Left lung (tissue), 10 donors: ENCODE measurements around the gene WFDC2. TPM values are rescaled to one million over a fixed set of nuclear protein-coding genes. Genes with fewer than 3 reads are reported as not detected.

Experiments
- ATAC-seq: fragments of 200-7000 bp; cut with Tn5 transposase; one replicate; pipeline ENCODE4 v1.9.1; 2020; ENCODE audit warnings: moderate library complexity
- DNase-seq, 4 donors: peaks; one replicate each; pipeline ENCODE4 v3.0.0-alpha.2; 2013 to 2020
- H3K27ac ChIP-seq, 2 donors: fragments of 200-600 bp; sonication (generic) in 1 of 2; one replicate each; pipeline versions ENCODE4 v1.5.0 to v1.8.0; 2020 to 2021
- H3K27me3 ChIP-seq, 2 donors: fragments of 200-600 bp; sonication (generic) in 1 of 2; one replicate each; pipeline versions ENCODE4 v1.5.0 to v1.8.0; 2020 to 2021
- H3K36me3 ChIP-seq, 2 donors: fragments of 200-600 bp; sonication (generic) in 1 of 2; one replicate each; pipeline versions ENCODE4 v1.5.0 to v1.8.0; 2020 to 2021
- H3K4me1 ChIP-seq, 2 donors: fragments of 200-600 bp; one replicate each; pipeline ENCODE4 v1.8.0; 2021
- H3K4me3 ChIP-seq, 2 donors: fragments of 200-600 bp; sonication (generic) in 1 of 2; one replicate each; pipeline versions ENCODE4 v1.5.0 to v1.8.0; 2020 to 2021; ENCODE audit warnings: mild to moderate bottlenecking in 1 of 2
- H3K9me3 ChIP-seq, 2 donors: fragments of 200-600 bp; sonication (generic) in 1 of 2; one replicate each; pipeline versions ENCODE4 v1.5.0 to v1.8.0; 2020 to 2021
- CTCF ChIP-seq, 2 donors: fragments of 200-600 bp; sonication (generic) in 1 of 2; IDR thresholded peaks; one replicate each; pipeline versions ENCODE4 v1.5.0 to v1.8.0; 2021; ENCODE audit warnings: antibody characterized with exemption in 2 of 2
- intact Hi-C, 2 donors: fragments of 100-400 bp; cut with DNase I; formaldehyde crosslinking; loops; one replicate each; pipeline versions ENCODE4 v1.11.2 to v1.14.2; 2022
- microRNA-seq, 2 donors: library from miRNA; unstranded; fragments of <30 nt; microRNA quantifications; one replicate each; pipeline ENCODE4, GENCODE V29; 2019
- polyA plus RNA-seq, 6 donors: library from polyadenylated mRNA; unstranded; fragments of 120-200 nt; gene quantifications; one replicate each; pipeline ENCODE4 v1.2.1, GENCODE V29; 2013; ENCODE audit not compliant: insufficient read length in 6 of 6
- total RNA-seq, 2 donors: library from RNA; stranded (reverse); fragmentation: NEBNext Ultra II Directional; extraction: Animal tissue kit (Norgen Biotek cat#: 25700); gene quantifications; one replicate each; pipeline ENCODE4 v1.2.1, GENCODE V29; 2021
- donor health status: DM: no; HTN: yes; CAD: no.
- donor health status: DM: no; HTN: no; CAD: no.

The WFDC2 gene
- total and polyA plus RNA-seq, 8 donors, result 28.7 to 258 (median 37.2) TPM

- Histone ChIP-seq H3K4me3 (no peak within 1 kb of the TSS), H3K4me1 (no peaks in the 10 kb centered on the region), H3K36me3 (no peaks in the 10 kb centered on the region), H3K27ac (no peak within 1 kb of the TSS), H3K27me3 (no peaks in the 10 kb centered on the region), H3K9me3 (no peaks in the 10 kb centered on the region)
- peak; percentile 8 for ATAC-seq
- TF ChIP-seq CTCF (IDR thresholded peaks at IDR 0.05), result no peak
- intact Hi-C loops, result no loop called here
- no peak for DNase-seq
These were observed 45.8 kb downstream of the WFDC2 start, which contains the start of gene SPINT3 for GRCh38 chr20:45515147-45515913. TSS of gene SPINT3 (minus strand) at chr20:45515622. CDS start at chr20:45515608, 14 bp downstream.

- peaks cover 0 to 9% of the 10 kb centered on the region in 2 donors for H3K27me3 ChIP-seq
- no peak for TF ChIP-seq CTCF (IDR thresholded peaks at IDR 0.05)
- H3K36me3 ChIP-seq, result no peaks in the 10 kb centered on the region
- H3K4me3 ChIP-seq, result no peak overlapping the region
- H3K4me1 ChIP-seq, result no peaks in the 10 kb centered on the region
- H3K27ac ChIP-seq, result no peak overlapping the region
- intact Hi-C loops, result no loop called here
- H3K9me3 ChIP-seq, result no peaks in the 10 kb centered on the region
- DNase-seq (peak in 1 of 4 donors; percentile 43), ATAC-seq (peak; percentile 97)
These were observed 48.7 kb downstream of the WFDC2 start for GRCh38 chr20:45518282-45518681.

- Histone ChIP-seq H3K36me3 (no peaks in the 10 kb centered on the region), H3K4me1 (no peaks in the 10 kb centered on the region), H3K27me3 (peaks cover 0 to 34% of the 10 kb centered on the region in 2 donors), H3K9me3 (no peaks in the 10 kb centered on the region), H3K4me3 (no peak overlapping the region), H3K27ac (no peak overlapping the region)
- intact Hi-C loops, result no loop called here
- DNase-seq (no peak), ATAC-seq (no peak)
- no peak for TF ChIP-seq CTCF (IDR thresholded peaks at IDR 0.05)
These were observed 54.3 kb downstream of the WFDC2 start for GRCh38 chr20:45523821-45524220.

GRCh38 chr20:45527294-45527693 lies 57.7 kb downstream of the WFDC2 start:
- H3K4me3 ChIP-seq, result no peak overlapping the region
- H3K27me3 ChIP-seq, result peaks cover 0 to 50% of the 10 kb centered on the region in 2 donors
- no peak for TF ChIP-seq CTCF (IDR thresholded peaks at IDR 0.05)
- no peak overlapping the region for H3K27ac ChIP-seq
- no peaks in the 10 kb centered on the region for H3K9me3 ChIP-seq
- ATAC-seq, result no peak
- no peaks in the 10 kb centered on the region for H3K4me1 ChIP-seq
- no peaks in the 10 kb centered on the region for H3K36me3 ChIP-seq
- intact Hi-C loops, result no loop called here
- no peak for DNase-seq

Small RNAs within 50 kb of the gene (microRNA-seq; reads per million reads assigned to microRNA genes)
- 0.14 to 0.67 reads per million in 2 donors for gene MIR6812

Other genes starting within 250 kb of the WFDC2 start
- not detected for gene SEMG2, start 248.4 kb upstream of the WFDC2 start, total RNA-seq
- gene SEMG2, start 248.4 kb upstream of the WFDC2 start, polyA plus RNA-seq, result not detected
- 100 to 1,000 TPM; 496 to 672 TPM for gene SLPI, start 215.2 kb upstream of the WFDC2 start, total RNA-seq
- gene SLPI, start 215.2 kb upstream of the WFDC2 start, polyA plus RNA-seq, result 1 to 10 TPM; 1.9 to 5.8 (median 4.1) TPM
- gene RBPJL, start 162.9 kb upstream of the WFDC2 start, total RNA-seq, result not detected
- gene RBPJL, start 162.9 kb upstream of the WFDC2 start, polyA plus RNA-seq, result not detected
- gene MATN4, start 161.5 kb upstream of the WFDC2 start, total RNA-seq, result under 1 TPM in 1 of 2 donors, not detected in 1; 0.23 TPM
- under 1 TPM in 3 of 6 donors, not detected in 3; 0.07 to 0.14 (median 0.11) TPM for gene MATN4, start 161.5 kb upstream of the WFDC2 start, polyA plus RNA-seq
- 100 to 1,000 TPM; 199 to 329 TPM for gene SDC4, start 121.3 kb upstream of the WFDC2 start, total RNA-seq
- 100 to 1,000 TPM; 183 to 284 (median 206) TPM for gene SDC4, start 121.3 kb upstream of the WFDC2 start, polyA plus RNA-seq
- 10 to 100 TPM; 44.3 to 48.8 TPM for gene SYS1, start 106.6 kb upstream of the WFDC2 start, total RNA-seq
- 10 to 100 TPM; 20.8 to 27.3 (median 23.1) TPM for gene SYS1, start 106.6 kb upstream of the WFDC2 start, polyA plus RNA-seq
- gene TP53TG5, start 91.4 kb upstream of the WFDC2 start, total RNA-seq, result under 1 TPM in 1 of 2 donors, not detected in 1; 0.44 TPM
- 1 to 10 TPM in 5 of 6 donors, under 1 TPM in 1; 1.00 to 2.0 (median 1.6) TPM for gene TP53TG5, start 91.4 kb upstream of the WFDC2 start, polyA plus RNA-seq
- gene DBNDD2, start 61.5 kb upstream of the WFDC2 start, total RNA-seq, result 10 to 100 TPM; 53.1 to 66.4 TPM
- 10 to 100 TPM; 18.9 to 22.9 (median 20.4) TPM for gene DBNDD2, start 61.5 kb upstream of the WFDC2 start, polyA plus RNA-seq
- 10 to 100 TPM; 85.7 to 90.9 TPM for gene PIGT, start 53.6 kb upstream of the WFDC2 start, total RNA-seq
- gene PIGT, start 53.6 kb upstream of the WFDC2 start, polyA plus RNA-seq, result 10 to 100 TPM; 72.8 to 96.7 (median 79.9) TPM
- not detected for gene SPINT3, start 45.9 kb downstream of the WFDC2 start, total RNA-seq
- not detected for gene SPINT3, start 45.9 kb downstream of the WFDC2 start, polyA plus RNA-seq
- not detected for gene WFDC6, start 69.7 kb downstream of the WFDC2 start, total RNA-seq
- not detected for gene WFDC6, start 69.7 kb downstream of the WFDC2 start, polyA plus RNA-seq
- not detected for gene EPPIN, start 77.6 kb downstream of the WFDC2 start, total RNA-seq
- gene EPPIN, start 77.6 kb downstream of the WFDC2 start, polyA plus RNA-seq, result under 1 TPM; 0.10 to 0.37 (median 0.20) TPM
- gene WFDC8, start 109.5 kb downstream of the WFDC2 start, total RNA-seq, result not detected
- under 1 TPM in 1 of 6 donors, not detected in 5; 0.28 TPM for gene WFDC8, start 109.5 kb downstream of the WFDC2 start, polyA plus RNA-seq
- not detected for gene WFDC10A, start 160.0 kb downstream of the WFDC2 start, total RNA-seq
- gene WFDC10A, start 160.0 kb downstream of the WFDC2 start, polyA plus RNA-seq, result not detected
- not detected for gene WFDC9, start 161.5 kb downstream of the WFDC2 start, total RNA-seq
- gene WFDC9, start 161.5 kb downstream of the WFDC2 start, polyA plus RNA-seq, result not detected
- not detected for gene WFDC11, start 200.5 kb downstream of the WFDC2 start, total RNA-seq
- gene WFDC11, start 200.5 kb downstream of the WFDC2 start, polyA plus RNA-seq, result not detected
- gene WFDC13, start 232.3 kb downstream of the WFDC2 start, total RNA-seq, result not detected
- gene WFDC13, start 232.3 kb downstream of the WFDC2 start, polyA plus RNA-seq, result not detected
- gene WFDC10B, start 235.3 kb downstream of the WFDC2 start, total RNA-seq, result 1 to 10 TPM in 1 of 2 donors, under 1 TPM in 1; 0.44 to 1.2 TPM
- not detected for gene WFDC10B, start 235.3 kb downstream of the WFDC2 start, polyA plus RNA-seq